Natural killer cell (primary cell): Measurements from ENCODE around the gene RSU1. TPM values are rescaled to one million over a fixed set of nuclear protein-coding genes. Genes with fewer than 3 reads are reported as not detected.

Source experiments
- ATAC-seq, 3 donors: fragments of 150-1000 bp in 2 of 3; fragments of 200-7000 bp in 1 of 3; cut with Tn5 transposase; 1 replicate in 1 of 3; 2 replicates in 2 of 3; pipeline ENCODE4 v1.10.0; 2021; ENCODE audit warnings: mild to moderate bottlenecking in 2 of 3, moderate library complexity in 2 of 3
- DNase-seq, 2 donors: peaks; one replicate each; pipeline versions ENCODE4 v3.0.0 to v3.0.0-alpha.2; 2013 to 2021; ENCODE audit warnings: mixed read lengths in 1 of 2
- H3K27ac ChIP-seq: one replicate; pipeline ENCODE4 v1.5.1; 2013; ENCODE audit warnings: mild to moderate bottlenecking, low read length
- H3K27me3 ChIP-seq: one replicate; pipeline ENCODE4 v1.6.1; 2013; ENCODE audit warnings: low read length; ENCODE audit not compliant: control insufficient read depth, insufficient read depth
- H3K36me3 ChIP-seq: one replicate; pipeline ENCODE4 v1.6.1; 2013; ENCODE audit warnings: low read length; ENCODE audit not compliant: control insufficient read depth, insufficient read depth
- H3K4me1 ChIP-seq: one replicate; pipeline ENCODE4 v1.6.1; 2013; ENCODE audit warnings: low read length; ENCODE audit not compliant: control insufficient read depth, insufficient read depth
- H3K4me3 ChIP-seq: one replicate; pipeline ENCODE4 v1.5.1; 2013; ENCODE audit warnings: low read length
- H3K9me3 ChIP-seq: one replicate; pipeline ENCODE4 v1.6.1; 2013; ENCODE audit warnings: low read length; ENCODE audit not compliant: control insufficient read depth, insufficient read depth
- H3K27ac Mint-ChIP-seq, 2 donors: one replicate each; pipeline ENCODE4 v1.8.0; 2022; ENCODE audit warnings: mild to moderate bottlenecking in 2 of 2, mixed read lengths in 2 of 2, moderate library complexity in 1 of 2
- H3K27me3 Mint-ChIP-seq, 2 donors: one replicate each; pipeline ENCODE4 v1.8.0; 2022; ENCODE audit warnings: low read depth in 2 of 2, mixed read lengths in 2 of 2
- H3K36me3 Mint-ChIP-seq: one replicate; pipeline ENCODE4 v1.8.0; 2022; ENCODE audit warnings: mixed read lengths
- H3K4me1 Mint-ChIP-seq, 2 donors: one replicate each; pipeline ENCODE4 v1.8.0; 2022; ENCODE audit warnings: mixed read lengths in 2 of 2
- H3K4me3 Mint-ChIP-seq: one replicate; pipeline ENCODE4 v1.8.0; 2022; ENCODE audit warnings: mild to moderate bottlenecking, moderate library complexity, mixed read lengths
- H3K9me3 Mint-ChIP-seq, 2 donors: one replicate each; pipeline ENCODE4 v1.8.0; 2022; ENCODE audit warnings: mixed read lengths in 2 of 2
- WGBS: methylation state at CpG from one replicate; pipeline ENCODE4 v1.1.7; 2013; ENCODE audit warnings: missing lambda C conversion rate; ENCODE audit not compliant: insufficient coverage; 5-methylcytosine and 5-hydroxymethylcytosine counted together
- intact Hi-C: fragments of 100-400 bp; cut with micrococcal nuclease; formaldehyde crosslinking; loops from one replicate; pipeline ENCODE4 v1.14.2; 2022
- total RNA-seq, 4 donors: library from RNA; stranded (reverse); fragments of 120-200 nt in 1 of 4; gene quantifications; one replicate each; pipeline versions ENCODE4 v1.2.3 to v1.2.4, GENCODE V29; 2013 to 2022
- TF ChIP-seq, protein P1 (sequence below): fragments of 200-600 bp; IDR thresholded peaks from one replicate; pipeline ENCODE4 v1.8.0; 2022; ENCODE audit warnings: antibody characterized with exemption

RSU1 gene
- total RNA-seq, 3 donors from 2014 or later (not counting 1 experiment from before 2014, with no cell fraction given): 75.0 to 85.3 (median 80.0) TPM

DNA sequence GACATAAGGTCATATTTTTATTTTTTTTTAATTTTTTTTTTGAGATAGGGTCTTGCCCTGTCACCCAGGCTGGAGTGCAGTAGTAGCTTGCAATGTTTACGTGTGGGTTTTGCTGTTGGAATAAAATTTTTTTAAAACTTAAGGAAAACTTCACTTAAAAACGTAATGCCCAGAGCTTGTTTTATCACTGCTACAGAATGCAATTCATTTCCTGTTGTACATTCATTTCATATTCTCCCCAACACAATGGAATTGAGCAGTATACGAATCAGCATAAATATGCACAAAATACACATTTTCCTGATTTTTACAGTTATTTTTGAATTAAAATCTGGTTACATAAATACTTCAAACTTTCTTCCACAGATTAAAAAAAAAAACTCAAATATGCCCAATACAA, 40.3 kb downstream of the RSU1 start:
- intact Hi-C loops: loop anchor here (1.0 to 5.0 kb wide), 3 partner anchors 660 to 1345 kb away; no protein-coding TSS in a partner anchor
- H3K4me3 ChIP-seq: no peak overlapping the region
- H3K4me3 Mint-ChIP-seq: no peak overlapping the region
- H3K27ac Mint-ChIP-seq: no peak overlapping the region
- 89% methylated on average over 1 of the region's 3 CpGs for WGBS
- H3K4me1 Mint-ChIP-seq: peaks cover 28 to 39% of the 10 kb centered on the region in 2 donors
- ATAC-seq (no peak), DNase-seq (no peak)
- H3K4me1 ChIP-seq: peaks cover 12% of the 10 kb centered on the region
- H3K27me3 ChIP-seq: no peaks in the 10 kb centered on the region
- no peak overlapping the region for H3K27ac ChIP-seq
- no peaks in the 10 kb centered on the region for H3K9me3 ChIP-seq
- TF ChIP-seq, protein P1, sequence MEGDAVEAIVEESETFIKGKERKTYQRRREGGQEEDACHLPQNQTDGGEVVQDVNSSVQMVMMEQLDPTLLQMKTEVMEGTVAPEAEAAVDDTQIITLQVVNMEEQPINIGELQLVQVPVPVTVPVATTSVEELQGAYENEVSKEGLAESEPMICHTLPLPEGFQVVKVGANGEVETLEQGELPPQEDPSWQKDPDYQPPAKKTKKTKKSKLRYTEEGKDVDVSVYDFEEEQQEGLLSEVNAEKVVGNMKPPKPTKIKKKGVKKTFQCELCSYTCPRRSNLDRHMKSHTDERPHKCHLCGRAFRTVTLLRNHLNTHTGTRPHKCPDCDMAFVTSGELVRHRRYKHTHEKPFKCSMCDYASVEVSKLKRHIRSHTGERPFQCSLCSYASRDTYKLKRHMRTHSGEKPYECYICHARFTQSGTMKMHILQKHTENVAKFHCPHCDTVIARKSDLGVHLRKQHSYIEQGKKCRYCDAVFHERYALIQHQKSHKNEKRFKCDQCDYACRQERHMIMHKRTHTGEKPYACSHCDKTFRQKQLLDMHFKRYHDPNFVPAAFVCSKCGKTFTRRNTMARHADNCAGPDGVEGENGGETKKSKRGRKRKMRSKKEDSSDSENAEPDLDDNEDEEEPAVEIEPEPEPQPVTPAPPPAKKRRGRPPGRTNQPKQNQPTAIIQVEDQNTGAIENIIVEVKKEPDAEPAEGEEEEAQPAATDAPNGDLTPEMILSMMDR: no peak
- no peaks in the 10 kb centered on the region for H3K36me3 Mint-ChIP-seq
- no peaks in the 10 kb centered on the region for H3K36me3 ChIP-seq
- H3K9me3 Mint-ChIP-seq: no peaks in the 10 kb centered on the region
- H3K27me3 Mint-ChIP-seq: no peaks in the 10 kb centered on the region

DNA sequence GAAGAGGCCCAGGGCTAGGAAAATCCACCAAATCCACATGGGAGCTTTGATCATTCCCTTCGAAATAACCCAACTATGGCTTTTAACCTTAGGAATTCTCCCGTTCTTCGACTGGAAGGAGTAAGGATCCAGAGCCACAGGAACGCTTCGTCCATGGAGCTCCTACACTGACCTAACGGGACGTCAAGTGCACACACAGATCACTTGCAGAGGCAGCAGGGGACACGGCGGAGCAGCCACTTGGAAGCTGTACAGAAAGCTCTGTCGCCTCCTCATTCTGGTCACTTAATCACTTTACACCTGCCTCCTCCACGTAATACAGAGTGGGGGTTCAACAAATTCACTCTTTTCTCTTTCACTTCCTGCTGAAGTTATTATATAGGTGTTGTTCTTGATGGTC, 43.9 kb downstream of the RSU1 start:
- Mint-ChIP-seq H3K4me1 (peaks cover 10 to 24% of the 10 kb centered on the region in 2 donors), H3K4me3 (no peak overlapping the region), H3K27ac (no peak overlapping the region), H3K36me3 (no peaks in the 10 kb centered on the region), H3K9me3 (no peaks in the 10 kb centered on the region), H3K27me3 (no peaks in the 10 kb centered on the region)
- Histone ChIP-seq H3K27me3 (no peaks in the 10 kb centered on the region), H3K36me3 (no peaks in the 10 kb centered on the region), H3K9me3 (no peaks in the 10 kb centered on the region), H3K4me3 (no peak overlapping the region), H3K27ac (no peak overlapping the region), H3K4me1 (peaks cover 7% of the 10 kb centered on the region)
- TF ChIP-seq, protein P1: no peak
- DNase-seq (no peak), ATAC-seq (no peak)
- intact Hi-C loops: no loop called here
- WGBS: 95% methylated on average over 10 of the region's 11 CpGs

DNA sequence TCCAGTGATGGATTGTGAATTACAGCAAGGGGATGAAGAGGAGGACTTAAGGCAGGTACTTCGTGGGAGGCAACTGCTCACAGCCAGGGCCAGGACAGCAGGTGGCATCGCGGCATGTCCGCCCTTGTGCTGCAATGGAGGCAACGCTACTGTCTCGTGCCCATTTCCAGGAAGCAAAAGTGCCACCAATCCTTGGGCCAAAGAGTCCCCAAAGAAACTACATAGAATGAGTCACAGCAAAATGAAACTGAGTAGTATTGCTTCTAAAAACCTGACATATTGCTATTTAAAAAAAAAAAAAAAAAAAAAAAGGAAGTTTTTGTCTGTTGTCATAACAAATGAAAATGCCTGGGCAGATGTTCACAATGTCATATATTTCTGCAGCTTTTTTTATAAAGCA, 46.6 kb downstream of the RSU1 start:
- intact Hi-C loops: no loop called here
- peaks cover 10 to 23% of the 10 kb centered on the region in 2 donors for H3K4me1 Mint-ChIP-seq
- WGBS: 85% methylated on average over 6 of the region's 6 CpGs
- DNase-seq (no peak), ATAC-seq (no peak)
- Histone ChIP-seq H3K36me3 (no peaks in the 10 kb centered on the region), H3K27me3 (no peaks in the 10 kb centered on the region), H3K27ac (no peak overlapping the region), H3K4me1 (no peaks in the 10 kb centered on the region), H3K4me3 (no peak overlapping the region), H3K9me3 (no peaks in the 10 kb centered on the region)
- H3K27me3 Mint-ChIP-seq: no peaks in the 10 kb centered on the region
- TF ChIP-seq, protein P1: no peak
- H3K4me3 Mint-ChIP-seq: no peak overlapping the region
- H3K36me3 Mint-ChIP-seq: no peaks in the 10 kb centered on the region
- no peak overlapping the region for H3K27ac Mint-ChIP-seq
- H3K9me3 Mint-ChIP-seq: no peaks in the 10 kb centered on the region

DNA sequence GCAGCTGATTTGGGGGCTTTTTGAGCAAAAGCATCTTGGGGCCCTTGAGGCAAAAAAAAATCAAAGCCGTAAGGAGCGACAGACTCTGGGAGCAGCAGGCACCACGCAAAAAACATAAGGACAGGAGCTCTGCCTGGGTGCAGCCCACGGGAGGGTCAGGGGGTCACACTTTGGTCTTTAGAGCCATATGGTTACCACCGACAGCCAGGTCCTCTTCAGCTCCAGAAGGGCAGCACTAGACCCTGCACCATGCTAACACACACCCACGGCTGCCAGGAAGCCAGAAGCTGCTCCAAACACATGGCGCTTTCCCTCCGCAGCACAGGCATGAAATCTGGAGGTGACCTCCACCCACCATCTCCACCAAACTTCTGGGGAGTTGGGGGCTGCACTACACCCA, 47.1 kb downstream of the RSU1 start:
- no peak overlapping the region for H3K4me3 ChIP-seq
- H3K36me3 ChIP-seq: no peaks in the 10 kb centered on the region
- H3K27ac ChIP-seq: no peak overlapping the region
- no peaks in the 10 kb centered on the region for H3K9me3 ChIP-seq
- no peaks in the 10 kb centered on the region for H3K27me3 ChIP-seq
- ATAC-seq (no peak), DNase-seq (no peak)
- peaks cover 10 to 28% of the 10 kb centered on the region in 2 donors for H3K4me1 Mint-ChIP-seq
- intact Hi-C loops: no loop called here
- no peak overlapping the region for H3K27ac Mint-ChIP-seq
- 96% methylated on average over 8 of the region's 8 CpGs for WGBS
- no peaks in the 10 kb centered on the region for H3K27me3 Mint-ChIP-seq
- TF ChIP-seq, protein P1: no peak
- H3K36me3 Mint-ChIP-seq: no peaks in the 10 kb centered on the region
- no peak overlapping the region for H3K4me3 Mint-ChIP-seq
- H3K9me3 Mint-ChIP-seq: no peaks in the 10 kb centered on the region
- H3K4me1 ChIP-seq: no peaks in the 10 kb centered on the region
